GM15510 (cell line): ENCODE results near the gene PNPLA2.

Source experiments
- POLR2A ChIP-seq: IDR thresholded peaks from 3 replicates; pipeline ENCODE4 v1.6.1; 2011; ENCODE audit warnings: borderline replicate concordance; ENCODE audit not compliant: insufficient read length; ENCODE audit errors: extremely low read depth

PNPLA2 gene

DNA sequence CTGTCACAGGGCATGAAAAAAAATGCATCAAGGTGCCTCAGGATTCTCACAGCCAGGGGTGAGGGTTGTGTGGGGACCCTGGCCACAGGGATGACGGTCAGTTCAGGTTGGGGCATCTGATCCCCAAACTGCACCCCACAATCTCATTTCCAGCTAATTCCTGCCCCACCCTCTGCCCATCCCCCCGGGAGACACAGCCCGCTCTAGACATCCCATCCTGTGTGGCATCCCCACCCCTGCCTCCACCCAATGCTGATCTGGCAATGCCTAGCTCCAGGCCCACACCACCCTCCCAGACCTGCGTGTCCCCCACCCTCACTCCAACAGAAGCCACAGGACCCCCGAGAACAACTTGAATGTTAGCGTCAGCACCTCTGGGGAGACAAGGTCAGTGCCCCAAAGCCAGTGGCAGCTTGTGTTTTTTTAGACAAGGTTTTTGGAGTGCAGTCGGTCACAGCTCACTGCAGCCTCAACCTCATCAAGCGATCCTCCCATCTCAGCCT, 49.2 kb downstream of the PNPLA2 start:
- TF ChIP-seq POLR2A, result no peak

DNA sequence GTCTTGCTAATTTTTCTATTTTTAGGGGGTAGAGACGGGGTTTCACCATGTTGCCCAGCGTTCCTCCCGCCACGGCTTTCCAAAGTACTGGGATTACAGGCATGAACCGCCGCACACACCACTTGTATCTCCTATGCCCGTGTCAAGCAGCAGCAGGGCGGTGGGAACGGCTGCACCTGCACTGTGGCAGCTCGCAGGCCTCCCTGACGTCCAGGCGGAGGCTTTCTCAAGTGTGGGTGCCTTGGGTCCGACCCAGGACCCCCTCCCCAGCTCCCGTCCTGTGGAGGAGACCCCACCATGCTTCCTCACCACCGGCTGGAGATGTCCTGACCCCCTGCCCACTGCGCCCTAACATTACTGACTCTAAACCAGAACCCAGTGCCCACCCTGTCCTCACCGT, 49.7 kb downstream of the PNPLA2 start:
- TF ChIP-seq POLR2A, result no peak

GRCh38 chr11:868802-869201, 50.1 kb downstream of the PNPLA2 start:
- no peak for TF ChIP-seq POLR2A

- TF ChIP-seq POLR2A, result no peak
Measured at GRCh38 chr11:869399-870126, 50.8 kb downstream of the PNPLA2 start.

DNA sequence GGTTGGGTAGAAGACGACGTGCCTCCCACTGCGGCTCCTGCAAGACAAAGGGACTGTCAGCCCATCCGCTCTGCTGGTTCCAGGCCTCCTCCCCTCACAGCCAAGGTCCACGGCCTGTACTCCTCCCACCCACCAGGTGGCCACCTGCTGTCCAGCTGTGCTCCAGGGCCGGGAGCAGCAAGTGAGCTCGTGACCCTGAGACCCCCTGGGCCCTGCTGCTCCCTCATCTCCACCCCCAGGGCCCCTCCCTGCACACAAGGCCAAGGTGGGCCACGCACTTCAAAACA, 51.4 kb downstream of the PNPLA2 start:
- TF ChIP-seq POLR2A, result no peak

GRCh38 chr11:870418-870817, 51.7 kb downstream of the PNPLA2 start:
- no peak for TF ChIP-seq POLR2A

DNA sequence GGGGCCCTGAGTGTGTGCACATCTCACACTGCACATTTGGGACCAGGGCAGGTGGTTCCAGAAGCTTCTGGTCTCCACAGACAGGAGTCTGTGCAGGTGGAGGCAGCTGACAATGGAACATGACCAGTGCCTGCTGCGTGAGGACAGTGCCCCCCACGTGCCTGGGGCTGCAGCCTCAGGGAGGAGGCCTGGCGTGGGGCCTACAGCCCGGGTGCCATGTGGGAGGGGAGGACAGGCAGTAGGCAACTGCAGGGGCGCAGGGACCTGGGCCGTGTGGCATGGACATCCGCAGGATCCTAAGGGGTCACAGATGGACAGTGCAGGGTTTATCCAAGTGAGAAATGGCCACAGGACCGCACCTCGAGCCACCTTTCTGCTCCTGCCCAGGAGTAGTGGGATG, 52.8 kb downstream of the PNPLA2 start:
- no peak for TF ChIP-seq POLR2A

DNA sequence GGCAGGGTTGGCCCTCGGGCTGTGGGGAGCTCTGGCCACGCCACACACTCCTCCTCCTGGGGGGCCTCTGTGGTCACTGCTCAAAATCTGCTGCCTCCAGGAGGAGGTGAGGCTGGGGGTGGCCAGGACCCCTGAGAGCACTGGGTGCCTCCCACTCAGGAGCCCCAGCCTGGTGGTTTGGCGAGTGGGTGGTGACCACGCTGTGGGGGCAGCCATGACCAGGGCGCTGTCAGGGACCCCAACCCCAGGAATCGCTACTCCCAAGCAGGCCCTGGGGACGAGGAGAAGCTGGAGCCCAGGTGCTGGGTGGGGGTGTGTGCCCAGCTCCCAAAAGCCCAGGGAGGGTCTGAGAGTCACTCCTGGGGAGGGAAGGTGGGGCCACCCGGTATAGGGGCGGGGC, 54.1 kb downstream of the PNPLA2 start:
- TF ChIP-seq POLR2A, result no peak

- no peak for TF ChIP-seq POLR2A
Measured at GRCh38 chr11:873706-874105, 55.0 kb downstream of the PNPLA2 start.
